SK-N-SH treated with all-trans-retinoic acid at 6 μM for 48 hours (cell line): ENCODE measurements around the gene NKPD1.

Source experiments
- ATAC-seq: fragments of 200-7000 bp; cut with Tn5 transposase; 3 replicates; pipeline ENCODE4 v1.9.1; 2020; ENCODE audit warnings: mild to moderate bottlenecking, moderate library complexity
- ARNTL ChIP-seq: fragments of 450-650 bp; formaldehyde crosslinking; IDR thresholded peaks from 2 replicates; pipeline ENCODE4 v1.5.0; 2020; ENCODE audit warnings: low read depth, mild to moderate bottlenecking, moderate library complexity, borderline replicate concordance
- CREB5 ChIP-seq: fragments of 250-450 bp; sonication (Bioruptor Pico); IDR thresholded peaks from 2 replicates; pipeline ENCODE4 v1.5.1; 2020; ENCODE audit warnings: low read depth, mild to moderate bottlenecking, moderate library complexity
- CSDC2 ChIP-seq: fragments of 250-450 bp; sonication (Bioruptor Pico); IDR thresholded peaks from 2 replicates; pipeline ENCODE4 v1.5.0; 2020; ENCODE audit warnings: mild to moderate bottlenecking, moderate library complexity
- CSRNP3 ChIP-seq: fragments of 250-450 bp; sonication (Bioruptor Pico); IDR thresholded peaks from 2 replicates; pipeline ENCODE4 v1.5.1; 2021; ENCODE audit warnings: mild to moderate bottlenecking, moderate library complexity
- ESRRG ChIP-seq: fragments of 250-450 bp; sonication (Bioruptor Pico); IDR thresholded peaks from 2 replicates; pipeline ENCODE4 v1.6.1; 2021; ENCODE audit warnings: mild to moderate bottlenecking
- ISL1 ChIP-seq: fragments of 250-450 bp; sonication (Bioruptor Pico); IDR thresholded peaks from 2 replicates; pipeline ENCODE4 v2.1.2; 2022; ENCODE audit warnings: mild to moderate bottlenecking, moderate library complexity
- OSR1 ChIP-seq: fragments of 250-450 bp; sonication (Bioruptor Pico); IDR thresholded peaks from 2 replicates; pipeline ENCODE4 v1.8.0; 2022; ENCODE audit warnings: moderate library complexity, mild to moderate bottlenecking, inconsistent platforms
- PATZ1 ChIP-seq: fragments of 250-450 bp; sonication (Bioruptor Pico); IDR thresholded peaks from 2 replicates; pipeline ENCODE4 v1.8.0; 2020; ENCODE audit warnings: mild to moderate bottlenecking, moderate library complexity, borderline replicate concordance
- POU6F1 ChIP-seq: fragments of 250-450 bp; sonication (Bioruptor Pico); IDR thresholded peaks from 2 replicates; pipeline ENCODE4 v1.8.0; 2021; ENCODE audit warnings: low read depth, mild to moderate bottlenecking, moderate library complexity, borderline replicate concordance
- RARB ChIP-seq: fragments of 250-450 bp; sonication (Bioruptor Pico); IDR thresholded peaks from 2 replicates; pipeline ENCODE4 v1.8.0; 2021; ENCODE audit warnings: mild to moderate bottlenecking, moderate library complexity
- SNAI2 ChIP-seq: fragments of 250-450 bp; sonication (Bioruptor Pico); IDR thresholded peaks from 2 replicates; pipeline ENCODE4 v1.5.0; 2020; ENCODE audit warnings: mild to moderate bottlenecking, moderate library complexity
- TCF4 ChIP-seq: fragments of 250-450 bp; sonication (Bioruptor Pico); IDR thresholded peaks from 2 replicates; pipeline ENCODE4 v1.8.0; 2021; ENCODE audit warnings: mild to moderate bottlenecking, moderate library complexity, borderline replicate concordance
- TSHZ2 ChIP-seq: fragments of 250-450 bp; sonication (Bioruptor Pico); IDR thresholded peaks from 2 replicates; pipeline ENCODE4 v1.5.0; 2020; ENCODE audit warnings: mild to moderate bottlenecking, moderate library complexity
- ZC3H10 ChIP-seq: fragments of 250-450 bp; sonication (Bioruptor Pico); IDR thresholded peaks from 2 replicates; pipeline ENCODE4 v1.5.1; 2021; ENCODE audit warnings: mild to moderate bottlenecking, moderate library complexity
- ZFP3 ChIP-seq: fragments of 250-450 bp; sonication (Bioruptor Pico); IDR thresholded peaks from 2 replicates; pipeline ENCODE4 v1.5.0; 2020; ENCODE audit warnings: mild to moderate bottlenecking, moderate library complexity
- ZFP30 ChIP-seq: fragments of 450-650 bp; formaldehyde crosslinking; IDR thresholded peaks from 2 replicates; pipeline ENCODE4 v1.5.0; 2022; ENCODE audit warnings: mild to moderate bottlenecking, moderate library complexity
- ZNF565 ChIP-seq: fragments of 450-650 bp; formaldehyde crosslinking; conservative IDR thresholded peaks from 2 replicates; pipeline ENCODE4 v1.5.0; 2020; ENCODE audit warnings: low read depth, mild to moderate bottlenecking, moderate library complexity
- ZNF70 ChIP-seq: fragments of 450-650 bp; formaldehyde crosslinking; IDR thresholded peaks from 2 replicates; pipeline ENCODE4 v1.5.0; 2020; ENCODE audit warnings: mild to moderate bottlenecking, moderate library complexity
- ZNF8 ChIP-seq: fragments of 450-650 bp; formaldehyde crosslinking; IDR thresholded peaks from 2 replicates; pipeline ENCODE4 v1.5.0; 2020; ENCODE audit warnings: mild to moderate bottlenecking, moderate library complexity

The NKPD1 gene

GRCh38 chr19:45152504-45153338, 8.1 kb downstream of the NKPD1 start:
- ATAC-seq = peak; percentile 45
- TF ChIP-seq CSRNP3 (CRISPR knock-in tag) = no peak
- TF ChIP-seq SNAI2 (CRISPR knock-in tag) = no peak
- no peak for TF ChIP-seq TCF4 (CRISPR knock-in tag)
- no peak for TF ChIP-seq ZNF565 (CRISPR knock-in tag)
- no peak for TF ChIP-seq CSDC2 (CRISPR knock-in tag)
- TF ChIP-seq ZFP30 (CRISPR knock-in tag) = no peak
- no peak for TF ChIP-seq ZNF70 (CRISPR knock-in tag)
- no peak for TF ChIP-seq ESRRG
- no peak for TF ChIP-seq ZC3H10
- TF ChIP-seq TSHZ2 (CRISPR knock-in tag) = no peak
- no peak for TF ChIP-seq ARNTL

- no peak for ATAC-seq
These were observed 8.8 kb downstream of the NKPD1 start for GRCh38 chr19:45151821-45152503.

More at GRCh38 chr19:45151821-45152503, 8.8 kb downstream of the NKPD1 start:
- TF ChIP-seq PATZ1 (CRISPR knock-in tag) (no peak), RARB (CRISPR knock-in tag) (no peak), ZC3H10 (no peak), CREB5 (CRISPR knock-in tag) (no peak), POU6F1 (no peak), ZNF8 (CRISPR knock-in tag) (no peak), OSR1 (CRISPR knock-in tag) (no peak), ZFP3 (CRISPR knock-in tag) (no peak), CSRNP3 (CRISPR knock-in tag) (no peak), SNAI2 (CRISPR knock-in tag) (no peak), ZNF70 (CRISPR knock-in tag) (no peak), ISL1 (CRISPR knock-in tag) (no peak)
